OCI-LY3 (cell line): Measurements from ENCODE around the gene ERC1.
"Not testable (repeated sequence)": the region's sequence is repeated elsewhere in the genome, so short reads cannot be mapped to it uniquely, and the experiment has no call there.

ENCODE experiments used
- EZH2phosphoT487 ChIP-seq: fragments of 200-600 bp; shearing (Covaris generic); IDR thresholded peaks from 2 replicates; pipeline ENCODE4 v1.6.1; 2018; ENCODE audit warnings: antibody characterized with exemption, mixed run types, low read depth
- TF ChIP-seq, protein P1 (sequence below): fragments of 200-600, 300-600 bp; sonication (generic); IDR thresholded peaks from 2 replicates; pipeline ENCODE4 v1.5.1; 2014; ENCODE audit warnings: antibody characterized with exemption, low read length, low read depth

DNA sequence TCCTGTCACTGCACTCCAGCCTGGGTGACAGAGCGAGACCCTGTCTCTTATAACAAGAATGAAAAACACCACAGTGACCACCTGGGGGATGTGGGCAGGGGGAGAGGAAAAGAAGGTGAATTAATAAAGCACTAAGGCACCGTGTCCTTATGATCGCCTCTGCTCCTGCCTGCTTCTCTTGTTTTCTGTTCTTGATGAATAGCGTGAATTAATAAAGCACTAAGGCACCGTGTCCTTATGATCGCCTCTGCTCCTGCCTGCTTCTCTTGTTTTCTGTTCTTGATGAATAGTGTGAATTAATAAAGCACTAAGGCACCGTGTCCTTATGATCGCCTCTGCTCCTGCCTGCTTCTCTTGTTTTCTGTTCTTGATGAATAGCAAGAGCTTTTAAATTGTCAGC is 60.6 kb downstream of the ERC1 start:
- TF ChIP-seq, protein P1, sequence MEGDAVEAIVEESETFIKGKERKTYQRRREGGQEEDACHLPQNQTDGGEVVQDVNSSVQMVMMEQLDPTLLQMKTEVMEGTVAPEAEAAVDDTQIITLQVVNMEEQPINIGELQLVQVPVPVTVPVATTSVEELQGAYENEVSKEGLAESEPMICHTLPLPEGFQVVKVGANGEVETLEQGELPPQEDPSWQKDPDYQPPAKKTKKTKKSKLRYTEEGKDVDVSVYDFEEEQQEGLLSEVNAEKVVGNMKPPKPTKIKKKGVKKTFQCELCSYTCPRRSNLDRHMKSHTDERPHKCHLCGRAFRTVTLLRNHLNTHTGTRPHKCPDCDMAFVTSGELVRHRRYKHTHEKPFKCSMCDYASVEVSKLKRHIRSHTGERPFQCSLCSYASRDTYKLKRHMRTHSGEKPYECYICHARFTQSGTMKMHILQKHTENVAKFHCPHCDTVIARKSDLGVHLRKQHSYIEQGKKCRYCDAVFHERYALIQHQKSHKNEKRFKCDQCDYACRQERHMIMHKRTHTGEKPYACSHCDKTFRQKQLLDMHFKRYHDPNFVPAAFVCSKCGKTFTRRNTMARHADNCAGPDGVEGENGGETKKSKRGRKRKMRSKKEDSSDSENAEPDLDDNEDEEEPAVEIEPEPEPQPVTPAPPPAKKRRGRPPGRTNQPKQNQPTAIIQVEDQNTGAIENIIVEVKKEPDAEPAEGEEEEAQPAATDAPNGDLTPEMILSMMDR, result not testable (repeated sequence)
- TF ChIP-seq EZH2phosphoT487, result not testable (repeated sequence)
